ENCODE measurements around the gene CARD8.
"Not testable (repeated sequence)": the region's sequence is repeated elsewhere in the genome, so short reads cannot be mapped to it uniquely, and the experiment has no call there.

Gene CARD8

GRCh38 chr19:48248081-48248833 is 7.5 kb downstream of the CARD8 start:
- no peak for TF ChIP-seq CTCF (IDR thresholded peaks at IDR 0.05)
- peak overlapping the region; percentile 60 to 70 for H3K4me3 ChIP-seq (ENCODE audit: low read depth in 1 of 2, low read length in 1 of 2)
- no peaks in the 10 kb centered on the region for H3K27me3 ChIP-seq
- H3K4me1 ChIP-seq (ENCODE audit: control insufficient read depth in 1 of 2, insufficient read depth in 1 of 2, low read depth in 1 of 2, low read length in 1 of 2), result peaks cover 78 to 85% of the 10 kb centered on the region in 2 experiments
- no peaks in the 10 kb centered on the region for H3K9me3 ChIP-seq
- peak overlapping the region; percentile 93 for H3K27ac ChIP-seq
- peaks cover 38% of the 10 kb centered on the region for H3K36me3 ChIP-seq

DNA sequence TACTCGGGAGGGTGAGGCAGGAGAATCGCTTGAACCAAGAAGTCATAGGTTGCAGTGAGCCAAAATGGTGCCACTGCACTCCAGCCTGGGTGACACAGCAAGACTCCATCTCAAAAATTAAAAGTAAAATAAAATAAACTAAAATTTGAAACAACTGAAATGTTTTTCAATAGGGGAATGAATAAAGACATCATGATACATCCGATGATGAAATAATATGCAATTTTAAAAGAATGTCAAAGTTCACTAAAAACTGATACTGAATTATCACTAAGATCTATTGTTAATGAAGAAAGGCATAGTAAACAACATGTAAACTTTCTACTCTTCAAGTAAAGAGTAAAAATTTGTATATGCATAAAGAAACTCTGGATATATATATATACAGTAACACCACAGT is 8.5 kb downstream of the CARD8 start:
- no peaks in the 10 kb centered on the region for H3K27me3 ChIP-seq
- peak overlapping the region; percentile 93 for H3K27ac ChIP-seq
- H3K9me3 ChIP-seq, result no peaks in the 10 kb centered on the region
- peaks cover 48% of the 10 kb centered on the region for H3K36me3 ChIP-seq
- peaks cover 69 to 77% of the 10 kb centered on the region in 2 experiments for H3K4me1 ChIP-seq (ENCODE audit: control insufficient read depth in 1 of 2, insufficient read depth in 1 of 2, low read depth in 1 of 2, low read length in 1 of 2)
- no peak overlapping the region for H3K4me3 ChIP-seq (ENCODE audit: low read depth in 1 of 2, low read length in 1 of 2)
- no peak for TF ChIP-seq CTCF (IDR thresholded peaks at IDR 0.05)

- Histone ChIP-seq H3K27ac (peak overlapping the region; percentile 93), H3K4me1 (ENCODE audit: control insufficient read depth in 1 of 2, insufficient read depth in 1 of 2, low read depth in 1 of 2, low read length in 1 of 2) (peaks cover 62 to 66% of the 10 kb centered on the region in 2 experiments), H3K27me3 (no peaks in the 10 kb centered on the region), H3K4me3 (ENCODE audit: low read depth in 1 of 2, low read length in 1 of 2) (no peak overlapping the region), H3K36me3 (peaks cover 55% of the 10 kb centered on the region), H3K9me3 (no peaks in the 10 kb centered on the region)
- TF ChIP-seq CTCF (IDR thresholded peaks at IDR 0.05), result no peak
These were observed 9.6 kb downstream of the CARD8 start for GRCh38 chr19:48246101-48246500.

DNA sequence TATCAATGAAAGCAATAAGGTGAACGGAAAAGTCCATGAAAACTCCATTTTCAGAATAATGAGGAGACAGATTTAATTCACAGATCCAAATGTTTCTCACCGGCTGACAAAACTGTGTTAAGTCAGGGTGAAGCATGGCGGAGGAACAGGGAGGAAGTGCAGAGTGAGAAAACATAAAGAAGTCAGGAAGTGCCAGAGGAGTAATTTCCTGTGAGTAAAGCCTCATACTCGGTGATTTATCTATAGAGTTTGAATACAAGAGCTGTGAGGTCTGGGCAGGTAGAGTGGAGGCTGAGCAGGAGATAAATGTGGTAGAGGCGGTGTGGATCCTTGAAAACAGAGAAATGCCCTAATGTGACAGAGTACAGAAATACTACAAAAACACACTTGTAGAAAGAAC is 11.4 kb downstream of the CARD8 start:
- peak overlapping the region; percentile 93 for H3K27ac ChIP-seq
- peaks cover 72% of the 10 kb centered on the region for H3K36me3 ChIP-seq
- H3K27me3 ChIP-seq, result no peaks in the 10 kb centered on the region
- H3K4me1 ChIP-seq (ENCODE audit: control insufficient read depth in 1 of 2, insufficient read depth in 1 of 2, low read depth in 1 of 2, low read length in 1 of 2), result peaks cover 52 to 58% of the 10 kb centered on the region in 2 experiments
- H3K4me3 ChIP-seq (ENCODE audit: low read depth in 1 of 2, low read length in 1 of 2), result peak overlapping the region; percentile 47
- no peaks in the 10 kb centered on the region for H3K9me3 ChIP-seq
- no peak for TF ChIP-seq CTCF (IDR thresholded peaks at IDR 0.05)

- H3K27me3 ChIP-seq; H3K9me3 ChIP-seq; H3K4me3 ChIP-seq (ENCODE audit: low read depth in 1 of 2, low read length in 1 of 2): not testable (repeated sequence)
- Histone ChIP-seq H3K27ac (peak overlapping the region; percentile 77), H3K4me1 (ENCODE audit: control insufficient read depth in 1 of 2, insufficient read depth in 1 of 2, low read depth in 1 of 2, low read length in 1 of 2) (peaks cover 30 to 34% of the 10 kb centered on the region in 2 experiments), H3K36me3 (peaks cover 81% of the 10 kb centered on the region)
These were observed 13.9 kb downstream of the CARD8 start for GRCh38 chr19:48241771-48242170.

GRCh38 chr19:48239582-48240141 is 16.1 kb downstream of the CARD8 start:
- no peak overlapping the region for H3K27ac ChIP-seq
- no peak overlapping the region for H3K4me3 ChIP-seq (ENCODE audit: low read depth in 1 of 2, low read length in 1 of 2)
- no peaks in the 10 kb centered on the region for H3K9me3 ChIP-seq
- no peaks in the 10 kb centered on the region for H3K27me3 ChIP-seq
- H3K4me1 ChIP-seq (ENCODE audit: control insufficient read depth in 1 of 2, insufficient read depth in 1 of 2, low read depth in 1 of 2, low read length in 1 of 2), result peaks cover 17% of the 10 kb centered on the region in 2 experiments
- TF ChIP-seq CTCF (IDR thresholded peaks at IDR 0.05), result no peak
- H3K36me3 ChIP-seq, result peaks cover 83% of the 10 kb centered on the region
